HG02884 (cell line): Measurements from ENCODE around the gene PADI3.
"Not testable (repeated sequence)": the region's sequence is repeated elsewhere in the genome, so short reads cannot be mapped to it uniquely, and the experiment has no call there.

Source experiments
- ATAC-seq: cut with Tn5 transposase; IDR thresholded peaks from one replicate; pipeline ENCODE4 v1.9.1; 2021; ENCODE audit warnings: mild to moderate bottlenecking, moderate library complexity; ENCODE audit not compliant: unreplicated experiment

PADI3 gene

DNA sequence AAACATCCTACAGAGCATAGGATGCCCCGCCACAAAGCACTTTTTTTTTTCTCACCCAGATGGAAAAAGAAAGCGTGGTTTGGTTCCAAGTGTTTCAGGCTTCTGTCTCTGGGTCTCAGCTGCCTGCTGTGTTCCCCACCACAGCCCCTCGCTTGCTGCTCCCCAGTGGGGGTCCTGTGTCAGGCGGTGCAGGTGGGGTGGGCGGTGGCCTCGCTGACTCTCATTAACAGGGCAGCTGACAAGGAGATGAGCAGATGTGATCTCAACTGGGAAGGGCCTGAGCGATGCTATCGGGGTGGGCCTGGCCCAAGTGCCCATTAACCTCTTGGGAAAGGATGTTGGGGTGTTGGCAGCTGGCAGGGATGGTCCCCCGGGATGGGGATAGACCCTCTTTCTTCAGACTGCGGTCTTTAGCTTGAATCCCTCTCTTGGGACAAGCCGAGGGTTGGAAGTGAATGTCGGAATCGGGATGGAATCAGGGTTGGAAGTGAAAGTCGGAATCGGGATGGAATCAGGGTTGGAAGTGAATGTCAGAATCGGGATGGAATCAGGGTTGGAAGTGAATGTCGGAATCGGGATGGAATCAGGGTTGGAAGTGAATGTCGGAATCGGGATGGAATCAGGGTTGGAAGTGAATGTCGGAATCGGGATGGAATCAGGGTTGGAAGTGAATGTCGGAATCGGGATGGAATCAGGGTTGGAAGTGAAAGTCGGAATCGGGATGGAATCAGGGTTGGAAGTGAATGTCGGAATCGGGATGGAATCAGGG is 7.7 kb upstream of the PADI3 start:
- ATAC-seq, result not testable (repeated sequence)

GRCh38 chr1:17241780-17242074 is 7.2 kb upstream of the PADI3 start:
- not testable (repeated sequence) for ATAC-seq

DNA sequence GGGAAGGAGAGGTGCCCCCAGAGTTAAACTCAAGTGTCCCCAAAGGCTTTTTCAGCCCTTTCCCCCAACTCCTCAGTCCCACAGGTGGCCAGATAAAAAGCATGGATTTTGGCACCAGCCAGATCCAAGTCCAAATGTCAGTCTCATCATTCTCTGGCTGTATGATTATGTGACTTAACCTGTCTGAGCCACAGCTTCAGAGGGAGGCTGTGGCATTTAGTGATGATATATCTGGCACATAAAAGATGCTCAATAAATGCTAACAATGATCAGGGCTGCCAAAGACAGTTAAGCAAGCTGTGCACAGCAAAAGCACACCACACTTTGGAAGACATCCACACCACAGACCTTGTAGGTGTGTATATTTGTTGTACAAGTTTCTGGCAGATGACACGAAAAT is 5.6 kb upstream of the PADI3 start:
- no peak for ATAC-seq

GRCh38 chr1:17244821-17245740 is 3.8 kb upstream of the PADI3 start:
- ATAC-seq, result no peak

- no peak for ATAC-seq
These were observed 3.0 kb upstream of the PADI3 start for GRCh38 chr1:17245816-17246325.

GRCh38 chr1:17246971-17247370 is 1.9 kb upstream of the PADI3 start:
- no peak for ATAC-seq

DNA sequence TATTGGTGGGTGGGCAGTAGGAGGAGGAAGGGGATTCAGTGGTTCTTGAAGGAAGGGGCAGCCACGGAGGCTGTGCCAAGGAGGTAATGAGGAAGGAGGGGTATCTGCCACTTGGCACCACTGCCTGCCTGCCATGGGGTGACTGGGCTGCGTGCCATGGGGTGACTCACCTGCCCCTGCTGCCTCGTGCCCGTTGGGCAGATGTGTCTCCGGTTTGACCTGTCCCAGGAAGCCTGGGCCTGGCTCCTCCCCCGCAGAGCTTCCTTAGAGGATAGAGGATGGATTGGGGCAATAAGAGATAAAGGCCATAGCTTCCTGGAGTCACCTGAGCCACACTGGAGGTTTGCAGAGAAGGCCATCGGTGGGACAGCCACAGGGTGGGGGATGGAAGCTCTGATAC is 1.7 kb downstream of the PADI3 start:
- ATAC-seq, result no peak

DNA sequence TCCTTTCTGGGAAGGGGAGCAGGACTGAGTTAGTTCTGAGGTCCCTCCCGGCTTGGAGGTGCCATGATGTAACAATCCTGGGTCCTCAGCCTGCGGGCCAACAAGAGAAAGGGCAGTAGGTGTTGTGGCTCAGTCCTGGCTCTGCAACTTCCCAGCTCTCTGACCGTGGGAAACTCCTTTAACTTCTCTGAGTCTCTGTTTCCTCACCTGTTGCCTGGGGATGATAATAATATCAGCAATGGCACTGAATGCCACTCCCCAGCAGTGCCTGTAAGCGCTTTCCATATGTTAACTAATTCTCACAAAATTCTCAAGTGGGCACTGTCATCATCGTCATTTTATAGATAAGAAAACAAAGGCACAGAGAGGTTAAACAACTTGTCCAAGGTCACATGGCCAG is 2.3 kb downstream of the PADI3 start:
- ATAC-seq, result no peak

DNA sequence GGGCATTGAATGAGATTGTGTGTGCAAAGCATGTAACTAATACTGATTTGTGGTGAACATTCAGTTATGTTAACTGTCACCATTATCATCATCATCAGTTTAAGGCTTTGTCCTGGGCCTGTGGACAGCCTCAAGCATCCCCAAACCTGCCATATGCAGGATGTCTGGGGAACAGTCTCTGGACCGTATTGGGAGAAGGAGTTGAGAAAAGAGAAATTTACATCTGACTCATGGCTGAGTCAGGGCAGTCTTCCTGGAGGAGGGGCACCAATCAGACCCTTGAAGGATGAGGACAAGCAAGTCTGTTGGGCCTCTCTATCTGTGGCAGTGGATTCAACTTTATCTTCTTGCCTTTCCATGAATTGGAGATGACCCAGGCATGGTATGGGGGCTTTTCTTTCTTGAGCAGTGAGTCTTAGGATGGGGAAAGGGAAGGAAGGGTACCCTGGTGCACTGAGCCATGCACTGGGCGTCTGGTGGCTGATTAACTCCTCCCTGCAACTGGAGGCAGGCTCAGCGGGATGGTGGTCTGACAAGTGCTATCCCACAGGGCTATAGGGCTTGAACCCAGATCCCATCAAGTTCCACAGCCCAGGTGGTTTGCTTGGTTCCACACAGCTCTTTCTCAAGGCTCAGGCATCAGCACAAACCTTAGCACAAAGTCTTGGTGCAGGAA is 2.9 kb downstream of the PADI3 start:
- no peak for ATAC-seq

GRCh38 chr1:17255336-17255735 is 6.4 kb downstream of the PADI3 start:
- no peak for ATAC-seq

- no peak for ATAC-seq
These were observed 9.3 kb downstream of the PADI3 start for GRCh38 chr1:17258116-17258757.

DNA sequence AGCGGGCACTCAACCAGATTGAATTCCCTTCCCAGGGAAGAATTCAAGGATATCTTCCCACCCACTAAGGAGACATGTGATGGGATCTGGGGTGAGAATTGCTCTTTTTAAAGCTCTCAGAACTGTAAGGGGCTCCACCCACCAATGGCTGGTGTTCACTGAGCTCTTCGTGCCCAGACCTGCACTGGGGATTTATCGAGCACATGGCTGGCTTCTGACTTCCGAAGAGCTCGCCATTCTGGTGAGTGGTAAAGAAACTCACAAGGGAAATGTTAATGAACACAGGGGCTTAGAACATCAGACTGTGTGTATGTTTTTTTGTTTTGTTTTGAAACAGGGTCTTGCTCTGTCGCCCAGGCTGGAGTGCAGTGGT is 9.8 kb downstream of the PADI3 start:
- ATAC-seq, result no peak

- ATAC-seq, result no peak
These were observed 10.5 kb downstream of the PADI3 start for GRCh38 chr1:17259233-17259873.

GRCh38 chr1:17260264-17260663 is 11.4 kb downstream of the PADI3 start:
- ATAC-seq, result no peak

DNA sequence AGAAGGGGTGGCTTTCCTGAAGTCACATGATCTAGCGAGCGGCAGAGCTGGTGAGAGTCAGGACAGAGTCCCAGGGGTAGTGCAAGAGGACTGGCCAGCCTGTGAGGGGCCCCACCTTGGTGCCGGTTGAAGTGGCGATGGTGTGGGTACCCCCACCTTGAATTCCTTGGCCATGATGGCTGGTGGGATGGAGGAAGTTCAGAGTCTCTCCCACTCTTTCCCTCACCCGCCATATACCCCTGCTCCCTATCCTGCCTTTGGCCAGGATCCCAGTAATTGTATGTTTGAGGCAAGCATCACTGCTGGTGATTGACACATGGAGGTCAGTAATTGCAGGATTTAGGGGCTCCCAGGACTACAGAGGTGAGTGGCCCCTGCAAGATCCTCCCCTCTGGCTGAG is 11.8 kb downstream of the PADI3 start:
- no peak for ATAC-seq

DNA sequence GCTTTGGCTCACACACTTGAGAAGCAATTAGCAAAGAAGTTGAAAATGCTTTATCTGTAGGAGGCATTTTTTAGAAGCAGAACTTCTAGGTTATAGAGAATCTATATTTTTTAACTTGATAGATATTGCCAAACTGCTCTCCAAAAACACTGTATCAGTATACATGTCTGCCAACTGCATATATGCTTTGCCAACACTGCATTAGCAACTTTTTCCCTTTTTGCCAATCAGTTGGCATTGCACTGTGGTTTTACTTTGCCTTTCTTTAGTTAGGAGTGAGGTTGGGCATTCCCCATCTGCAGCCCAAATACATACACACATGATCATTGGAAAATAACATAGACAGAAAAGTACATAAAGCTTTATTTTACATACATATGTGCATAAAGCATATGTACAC is 15.0 kb downstream of the PADI3 start:
- ATAC-seq, result no peak

DNA sequence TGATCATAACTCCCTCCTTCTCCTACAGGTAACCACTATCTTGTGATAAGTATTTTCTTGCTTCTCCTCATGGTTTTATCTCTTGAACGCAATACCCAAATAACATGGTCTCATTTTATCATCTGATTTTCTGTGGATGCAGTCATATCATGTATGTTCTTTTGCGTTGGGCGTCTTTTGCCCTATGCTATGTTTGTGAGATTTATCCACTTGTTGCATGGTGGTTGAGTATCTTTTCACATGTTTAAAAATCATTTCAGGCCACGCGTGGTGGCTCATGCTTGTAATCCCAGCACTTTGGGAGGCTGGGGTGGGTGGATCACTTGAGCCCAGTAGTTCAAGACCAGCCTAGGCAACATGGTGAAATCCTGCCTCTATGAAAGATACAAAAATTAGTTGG is 15.6 kb downstream of the PADI3 start:
- ATAC-seq, result no peak

DNA sequence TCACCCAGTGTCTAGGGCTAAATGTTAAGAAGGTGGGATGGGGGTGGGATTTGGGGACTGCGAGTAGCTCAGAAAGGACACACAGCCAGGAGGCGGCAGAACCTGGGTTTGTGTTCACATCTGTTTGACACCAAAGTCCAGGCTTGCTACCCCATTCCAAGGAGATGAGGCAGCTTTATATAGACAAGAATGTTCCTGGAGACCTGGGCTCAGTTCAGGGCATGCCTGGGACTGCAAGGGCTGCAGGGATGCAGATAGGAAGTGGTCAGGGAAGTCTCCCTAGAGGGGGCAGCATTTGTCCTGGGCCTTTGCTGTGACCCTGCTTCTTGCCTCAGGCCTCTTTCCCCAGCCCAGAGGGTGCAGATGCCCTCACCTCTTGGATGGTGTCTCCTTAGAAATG is 16.3 kb downstream of the PADI3 start:
- no peak for ATAC-seq

DNA sequence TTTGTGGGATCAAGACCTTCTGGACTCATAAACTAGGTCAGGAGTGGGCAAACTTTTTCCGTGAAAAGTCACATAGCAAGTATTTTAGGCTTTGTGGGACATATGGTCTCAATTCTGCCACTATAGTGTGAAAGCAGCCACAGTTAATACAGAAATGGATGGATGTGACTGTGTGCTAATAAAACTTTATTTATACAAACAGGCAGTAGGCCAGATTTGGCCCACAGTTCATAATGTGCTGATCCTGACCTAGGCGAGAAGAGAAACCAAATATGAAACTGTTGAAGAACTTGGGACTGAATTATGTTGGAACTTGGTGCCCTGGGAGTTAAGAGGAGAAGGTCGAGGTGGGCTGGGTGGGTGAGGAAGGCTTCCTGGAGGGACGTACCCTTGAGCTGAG is 17.1 kb downstream of the PADI3 start:
- ATAC-seq, result no peak

DNA sequence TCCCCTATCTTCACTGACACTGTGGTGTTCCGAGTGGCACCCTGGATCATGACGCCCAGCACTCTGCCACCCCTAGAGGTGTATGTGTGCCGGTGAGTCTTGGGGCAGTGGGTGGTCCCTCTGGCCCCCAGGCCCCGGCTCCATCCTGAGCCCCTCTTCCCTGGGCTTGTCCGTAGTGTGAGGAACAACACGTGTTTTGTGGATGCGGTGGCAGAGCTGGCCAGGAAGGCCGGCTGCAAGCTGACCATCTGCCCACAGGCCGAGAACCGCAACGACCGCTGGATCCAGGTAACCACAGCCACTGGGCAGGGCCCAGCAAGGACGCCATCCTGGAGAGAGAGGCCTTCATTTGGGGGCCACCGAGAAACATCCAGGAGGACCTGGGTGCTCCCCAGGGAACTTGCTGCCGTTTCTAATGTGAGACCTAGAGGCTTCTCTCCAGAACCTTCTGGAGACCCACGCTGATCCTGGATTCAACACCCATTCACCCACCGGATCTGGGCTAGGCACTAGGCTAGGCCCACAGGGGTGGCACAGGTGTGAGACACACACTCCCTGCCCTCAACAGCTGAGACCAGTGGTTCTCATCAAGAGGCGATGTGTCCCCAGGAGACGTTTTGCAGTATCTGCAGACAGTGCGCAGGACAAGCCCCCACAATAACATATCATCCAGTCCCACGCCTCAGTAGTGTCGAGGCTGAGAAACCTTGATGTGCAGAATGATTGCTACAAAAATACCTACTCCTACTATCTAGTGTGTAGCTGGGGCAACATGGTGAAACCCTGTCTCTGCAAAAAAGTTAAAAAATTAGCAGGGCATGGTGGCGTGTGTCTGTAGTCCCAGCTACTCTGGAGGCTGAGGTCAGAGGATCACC is 22.2 kb downstream of the PADI3 start:
- no peak for ATAC-seq
